SK-N-SH (cell line): ENCODE data around the gene GRK2.

ENCODE experiments used
- EP300 ChIP-seq, 2 experiments: IDR thresholded peaks; 2 replicates each; pipeline versions ENCODE4 v1.4.0 to v1.6.1; 2012; ENCODE audit warnings: borderline replicate concordance in 1 of 2, low read depth in 1 of 2, low read length in 1 of 2
- EZH2phosphoT487 ChIP-seq: fragments of 200-600 bp; sonication (generic); IDR thresholded peaks from 2 replicates; pipeline ENCODE4 v1.6.1; 2017; ENCODE audit warnings: low read depth, mixed run types, mild to moderate bottlenecking, antibody characterized with exemption, moderate library complexity, borderline replicate concordance
- FOSL2 ChIP-seq: IDR thresholded peaks from 2 replicates; pipeline ENCODE4 v1.4.0; 2012; ENCODE audit warnings: low read depth, mild to moderate bottlenecking, moderate library complexity, borderline replicate concordance
- GABPA ChIP-seq: IDR thresholded peaks from 2 replicates; pipeline ENCODE4 v1.4.0; 2012; ENCODE audit warnings: low read depth, mild to moderate bottlenecking
- JUND ChIP-seq: IDR thresholded peaks from 2 replicates; pipeline ENCODE4 v1.4.0; 2012
- NRF1 ChIP-seq: IDR thresholded peaks from 2 replicates; pipeline ENCODE4 v1.6.1; 2012; ENCODE audit warnings: low read depth, mild to moderate bottlenecking, low read length
- POLR2AphosphoS5 ChIP-seq: IDR thresholded peaks from 2 replicates; pipeline ENCODE4 v1.6.1; 2012; ENCODE audit warnings: low read depth, low read length
- RCOR1 ChIP-seq: fragments of 150-350 bp; IDR thresholded peaks from 2 replicates; pipeline ENCODE4 v1.6.1; 2017; ENCODE audit warnings: antibody characterized with exemption, low read length
- TAF1 ChIP-seq: IDR thresholded peaks from 2 replicates; pipeline ENCODE4 v1.6.1; 2012; ENCODE audit warnings: low read depth, mild to moderate bottlenecking, low read length, moderate library complexity, borderline replicate concordance
- TCF12 ChIP-seq: IDR thresholded peaks from 2 replicates; pipeline ENCODE4 v1.4.0; 2012
- YY1 ChIP-seq: IDR thresholded peaks from 2 replicates; pipeline ENCODE4 v1.4.0; 2012; ENCODE audit warnings: low read depth, mild to moderate bottlenecking
- TF ChIP-seq, protein P1 (sequence below): IDR thresholded peaks from 2 replicates; pipeline ENCODE4 v1.6.1; 2012; ENCODE audit warnings: mild to moderate bottlenecking, low read depth, low read length, moderate library complexity
- TF ChIP-seq, protein P2 (sequence below): fragments of 200-600 bp; sonication (generic); IDR thresholded peaks from 2 replicates; pipeline ENCODE4 v1.6.1; 2017; ENCODE audit warnings: antibody characterized with exemption, mild to moderate bottlenecking, moderate library complexity

DNA sequence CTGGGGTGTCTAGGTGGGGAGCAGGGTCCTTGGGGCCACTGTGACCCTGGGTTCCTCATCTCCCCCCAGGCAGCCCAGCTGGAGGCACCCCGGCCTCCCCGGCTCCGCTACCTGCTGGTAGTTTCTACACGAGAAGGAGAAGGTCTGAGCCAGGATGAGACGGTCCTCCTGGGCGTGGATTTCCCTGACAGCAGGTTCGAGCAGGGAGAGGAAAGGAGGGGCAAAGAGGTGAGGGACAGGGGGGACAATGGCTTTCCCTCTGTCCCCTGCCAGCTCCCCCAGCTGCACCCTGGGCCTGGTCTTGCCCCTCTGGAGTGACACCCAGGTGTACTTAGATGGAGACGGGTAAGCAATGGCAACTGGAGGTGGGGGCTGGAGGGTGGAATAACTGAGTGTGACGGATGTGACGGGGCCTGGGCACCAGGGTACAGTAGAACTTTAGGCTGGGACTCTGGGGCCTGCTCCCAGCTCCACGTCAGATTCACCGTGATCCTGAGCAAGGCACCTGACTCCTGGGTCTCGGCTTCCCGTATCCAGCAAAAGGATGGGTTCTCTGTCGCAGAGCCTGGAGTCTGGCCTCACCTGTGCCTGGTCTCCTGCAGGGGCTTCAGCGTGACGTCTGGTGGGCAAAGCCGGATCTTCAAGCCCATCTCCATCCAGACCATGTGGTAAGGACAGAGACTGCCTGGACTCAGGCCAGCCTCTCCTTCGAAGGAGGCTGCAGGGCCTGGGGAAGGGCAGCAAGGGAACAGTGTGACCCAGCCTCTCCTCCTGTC lies 40.7 kb downstream of the GRK2 start:
- TF ChIP-seq TCF12 (no peak), NRF1 (no peak), YY1 (no peak), JUND (no peak), TAF1 (no peak), EZH2phosphoT487 (no peak), EP300 (IDR thresholded peaks at IDR 0.05; ENCODE audit: borderline replicate concordance in 1 of 2, low read depth in 1 of 2, low read length in 1 of 2) (no peak), GABPA (no peak), POLR2AphosphoS5 (no peak), RCOR1 (no peak), FOSL2 (no peak)
- TF ChIP-seq, protein P1, sequence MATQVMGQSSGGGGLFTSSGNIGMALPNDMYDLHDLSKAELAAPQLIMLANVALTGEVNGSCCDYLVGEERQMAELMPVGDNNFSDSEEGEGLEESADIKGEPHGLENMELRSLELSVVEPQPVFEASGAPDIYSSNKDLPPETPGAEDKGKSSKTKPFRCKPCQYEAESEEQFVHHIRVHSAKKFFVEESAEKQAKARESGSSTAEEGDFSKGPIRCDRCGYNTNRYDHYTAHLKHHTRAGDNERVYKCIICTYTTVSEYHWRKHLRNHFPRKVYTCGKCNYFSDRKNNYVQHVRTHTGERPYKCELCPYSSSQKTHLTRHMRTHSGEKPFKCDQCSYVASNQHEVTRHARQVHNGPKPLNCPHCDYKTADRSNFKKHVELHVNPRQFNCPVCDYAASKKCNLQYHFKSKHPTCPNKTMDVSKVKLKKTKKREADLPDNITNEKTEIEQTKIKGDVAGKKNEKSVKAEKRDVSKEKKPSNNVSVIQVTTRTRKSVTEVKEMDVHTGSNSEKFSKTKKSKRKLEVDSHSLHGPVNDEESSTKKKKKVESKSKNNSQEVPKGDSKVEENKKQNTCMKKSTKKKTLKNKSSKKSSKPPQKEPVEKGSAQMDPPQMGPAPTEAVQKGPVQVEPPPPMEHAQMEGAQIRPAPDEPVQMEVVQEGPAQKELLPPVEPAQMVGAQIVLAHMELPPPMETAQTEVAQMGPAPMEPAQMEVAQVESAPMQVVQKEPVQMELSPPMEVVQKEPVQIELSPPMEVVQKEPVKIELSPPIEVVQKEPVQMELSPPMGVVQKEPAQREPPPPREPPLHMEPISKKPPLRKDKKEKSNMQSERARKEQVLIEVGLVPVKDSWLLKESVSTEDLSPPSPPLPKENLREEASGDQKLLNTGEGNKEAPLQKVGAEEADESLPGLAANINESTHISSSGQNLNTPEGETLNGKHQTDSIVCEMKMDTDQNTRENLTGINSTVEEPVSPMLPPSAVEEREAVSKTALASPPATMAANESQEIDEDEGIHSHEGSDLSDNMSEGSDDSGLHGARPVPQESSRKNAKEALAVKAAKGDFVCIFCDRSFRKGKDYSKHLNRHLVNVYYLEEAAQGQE: no peak
- TF ChIP-seq, protein P2, sequence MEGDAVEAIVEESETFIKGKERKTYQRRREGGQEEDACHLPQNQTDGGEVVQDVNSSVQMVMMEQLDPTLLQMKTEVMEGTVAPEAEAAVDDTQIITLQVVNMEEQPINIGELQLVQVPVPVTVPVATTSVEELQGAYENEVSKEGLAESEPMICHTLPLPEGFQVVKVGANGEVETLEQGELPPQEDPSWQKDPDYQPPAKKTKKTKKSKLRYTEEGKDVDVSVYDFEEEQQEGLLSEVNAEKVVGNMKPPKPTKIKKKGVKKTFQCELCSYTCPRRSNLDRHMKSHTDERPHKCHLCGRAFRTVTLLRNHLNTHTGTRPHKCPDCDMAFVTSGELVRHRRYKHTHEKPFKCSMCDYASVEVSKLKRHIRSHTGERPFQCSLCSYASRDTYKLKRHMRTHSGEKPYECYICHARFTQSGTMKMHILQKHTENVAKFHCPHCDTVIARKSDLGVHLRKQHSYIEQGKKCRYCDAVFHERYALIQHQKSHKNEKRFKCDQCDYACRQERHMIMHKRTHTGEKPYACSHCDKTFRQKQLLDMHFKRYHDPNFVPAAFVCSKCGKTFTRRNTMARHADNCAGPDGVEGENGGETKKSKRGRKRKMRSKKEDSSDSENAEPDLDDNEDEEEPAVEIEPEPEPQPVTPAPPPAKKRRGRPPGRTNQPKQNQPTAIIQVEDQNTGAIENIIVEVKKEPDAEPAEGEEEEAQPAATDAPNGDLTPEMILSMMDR: no peak
